GM10248 (cell line): ENCODE results near the gene CLPTM1L.
"Not testable (repeated sequence)": the region's sequence is repeated elsewhere in the genome, so short reads cannot be mapped to it uniquely, and the experiment has no call there.

Experiments used
- CTCF ChIA-PET: fragments of 300-600 bp; sonication (Branson Sonifier 250); formaldehyde crosslinking; extraction: SDS; loops from one replicate; lab custom pipeline; 2021; ENCODE audit warnings: antibody characterized with exemption; lab: Yijun Ruan, JAX
- POLR2A ChIA-PET: fragments of 350-650 bp; sonication (Branson Sonifier 250); formaldehyde crosslinking; extraction: SDS; loops from one replicate; lab custom pipeline; 2020; ENCODE audit warnings: antibody characterized with exemption; lab: Yijun Ruan, JAX
- DNase-seq: peaks from one replicate; pipeline ENCODE4 v3.0.0; 2012; ENCODE audit errors: extremely low spot score
- CTCF ChIP-seq: IDR thresholded peaks from 2 replicates; pipeline ENCODE4 v1.5.1; 2012; ENCODE audit warnings: mild to moderate bottlenecking, low read depth; ENCODE audit errors: extremely low read depth, missing control alignments, control extremely low read depth

CLPTM1L gene

GRCh38 chr5:1347571-1347970, 2.7 kb upstream of the CLPTM1L start:
- no peak for DNase-seq
- POLR2A ChIA-PET: no interaction called here
- CTCF ChIA-PET: interaction anchor here (1.1 kb wide), 1 partner anchor 12 kb away, joined by 5 read pairs; no protein-coding TSS in a partner anchor
- no peak for TF ChIP-seq CTCF

- ChIA-PET POLR2A (no interaction called here), CTCF (interaction anchor here (1.1 to 1.5 kb wide), 2 partner anchors 8 to 12 kb away, joined by 5 read pairs; no protein-coding TSS in a partner anchor)
- no peak for TF ChIP-seq CTCF
- no peak for DNase-seq
Observed at GRCh38 chr5:1346627-1347440, 1.9 kb upstream of the CLPTM1L start.

- no peak for DNase-seq
- CTCF ChIA-PET: interaction anchor here (1.5 kb wide), 1 partner anchor 9 kb away, joined by 5 read pairs; no protein-coding TSS in a partner anchor
- TF ChIP-seq CTCF: no peak
- POLR2A ChIA-PET: no interaction called here
Observed at GRCh38 chr5:1345876-1346626, 1.2 kb upstream of the CLPTM1L start.

- TF ChIP-seq CTCF: no peak
- ChIA-PET POLR2A (interaction anchor here (0.6 to 0.9 kb wide), 3 partner anchors 23 to 153 kb away, joined by 3 read pairs; no protein-coding TSS in a partner anchor), CTCF (interaction anchor here (1.1 to 2.1 kb wide), 3 partner anchors 23 to 36 kb away, joined by 3 to 4 read pairs (median 3); no protein-coding TSS in a partner anchor)
- no peak for DNase-seq
Observed at GRCh38 chr5:1343931-1344901, 683 bp downstream of the CLPTM1L start.

- no peak for DNase-seq
- ChIA-PET POLR2A (no interaction called here), CTCF (interaction anchor here (0.8 to 2.1 kb wide), 2 partner anchors 36 to 301 kb away, joined by 3 to 4 read pairs; no protein-coding TSS in a partner anchor)
- no peak for TF ChIP-seq CTCF
Observed at GRCh38 chr5:1343315-1343751, 1.6 kb downstream of the CLPTM1L start.

- POLR2A ChIA-PET, DNase-seq: not testable (repeated sequence)
- CTCF ChIA-PET: interaction anchor here (0.8 to 2.1 kb wide), 3 partner anchors 37 to 303 kb away, joined by 3 to 4 read pairs (median 3); no protein-coding TSS in a partner anchor
Observed at GRCh38 chr5:1342711-1343110, 2.2 kb downstream of the CLPTM1L start.
